ENCODE results near the gene GLDN.

GRCh38 chr15:51424780-51425179 is 83.3 kb downstream of the GLDN start:
- TF ChIP-seq CTCF (IDR thresholded peaks at IDR 0.05) (no peak), POLR2AphosphoS5 (IDR thresholded peaks at IDR 0.05; ENCODE audit: insufficient read depth in 1 of 2, low read depth in 1 of 2) (no peak), POLR2A (IDR thresholded peaks at IDR 0.05) (no peak)

All from vagina (tissue), 2 donors.